Cardiac fibroblast (primary cell): ENCODE measurements around the gene GLYR1.
A peak's percentile ranks its signal among the peaks of the same experiment; 100 is the strongest.

Source experiments
- DNase-seq, 2 donors: peaks; one replicate each; pipeline versions ENCODE4 v3.0.0 to v3.0.0-alpha.2; 2010; ENCODE audit warnings: low read depth in 2 of 2
- H3K4me3 ChIP-seq, 2 donors: replicated peaks in 1 of 2; 1 replicate in 1 of 2; 2 replicates in 1 of 2; pipeline ENCODE4 v1.5.1; 2011; ENCODE audit warnings: low read depth in 2 of 2, low read length in 2 of 2, mild to moderate bottlenecking in 2 of 2, moderate library complexity in 1 of 2
- CTCF ChIP-seq: IDR thresholded peaks from one replicate; pipeline ENCODE4 v1.5.1; 2011; ENCODE audit warnings: low read depth, mild to moderate bottlenecking, low read length, inconsistent platforms

GLYR1 gene

GRCh38 chr16:4780235-4780634, 66.9 kb downstream of the GLYR1 start:
- no peak for TF ChIP-seq CTCF
- no peak overlapping the region for H3K4me3 ChIP-seq
- peak in 1 of 2 donors; percentile 20 for DNase-seq

GRCh38 chr16:4778050-4778392, 69.1 kb downstream of the GLYR1 start:
- no peak for DNase-seq
- TF ChIP-seq CTCF: no peak
- H3K4me3 ChIP-seq: no peak overlapping the region

GRCh38 chr16:4777339-4778049, 69.6 kb downstream of the GLYR1 start:
- no peak for TF ChIP-seq CTCF
- DNase-seq: no peak
- no peak overlapping the region for H3K4me3 ChIP-seq

GRCh38 chr16:4776141-4776705, 70.9 kb downstream of the GLYR1 start:
- no peak overlapping the region for H3K4me3 ChIP-seq
- TF ChIP-seq CTCF: no peak
- DNase-seq: no peak

- no peak for DNase-seq
- no peak for TF ChIP-seq CTCF
- H3K4me3 ChIP-seq: no peak overlapping the region
Measured at GRCh38 chr16:4775005-4775404, 72.1 kb downstream of the GLYR1 start.

- no peak for DNase-seq
- no peak overlapping the region for H3K4me3 ChIP-seq
- no peak for TF ChIP-seq CTCF
Measured at GRCh38 chr16:4772351-4772750, 74.7 kb downstream of the GLYR1 start.

GRCh38 chr16:4771646-4772045, 75.4 kb downstream of the GLYR1 start:
- TF ChIP-seq CTCF: no peak
- DNase-seq: no peak
- no peak overlapping the region for H3K4me3 ChIP-seq
